A673 (cell line): Measurements from ENCODE around the gene STAM.

ENCODE experiments used
- CTCF ChIP-seq: fragments of 300-800, 200-600 bp; sonication (generic); conservative IDR thresholded peaks from 2 replicates; pipeline ENCODE4 v1.5.1; 2017; ENCODE audit warnings: low read depth, mild to moderate bottlenecking, antibody characterized with exemption, low read length, moderate library complexity, mixed read lengths
- EZH2 ChIP-seq: fragments of 200-600 bp; sonication (generic); IDR thresholded peaks from 2 replicates; pipeline ENCODE4 v1.6.1; 2017; ENCODE audit warnings: borderline replicate concordance, low read depth, mild to moderate bottlenecking, mixed read lengths, antibody characterized with exemption, low read length; ENCODE audit not compliant: poor library complexity, severe bottlenecking

GRCh38 chr10:17742918-17743317 lies 99.0 kb downstream of the STAM start:
- TF ChIP-seq EZH2 = no peak
- peak; percentile 81 for TF ChIP-seq CTCF
